Stimulated activated naive CD8-positive, alpha-beta T cell treated with anti-CD3 and anti-CD28 coated beads, Interleukin-15, amount 100 ng/mL, for 72 hours (primary cell): ENCODE data around the gene OR52D1.

Experiments
- ATAC-seq: fragments of 150-1000 bp; cut with Tn5 transposase; 2 replicates; pipeline ENCODE4 v1.10.0; 2021; ENCODE audit warnings: mild to moderate bottlenecking, moderate library complexity
- DNase-seq, 2 donors: peaks; one replicate each; pipeline ENCODE4 v3.0.0; 2021 to 2022
- H3K27ac Mint-ChIP-seq, 2 donors: one replicate each; pipeline ENCODE4 v1.8.0; 2022; ENCODE audit warnings: mild to moderate bottlenecking in 2 of 2, mixed read lengths in 2 of 2, moderate library complexity in 2 of 2
- H3K27me3 Mint-ChIP-seq: one replicate; pipeline ENCODE4 v1.8.0; 2022; ENCODE audit warnings: mixed read lengths
- H3K4me1 Mint-ChIP-seq: one replicate; pipeline ENCODE4 v1.8.0; 2022; ENCODE audit warnings: mild to moderate bottlenecking, mixed read lengths
- H3K4me3 Mint-ChIP-seq, 2 donors: one replicate each; pipeline ENCODE4 v1.8.0; 2022; ENCODE audit warnings: mild to moderate bottlenecking in 2 of 2, mixed read lengths in 2 of 2, moderate library complexity in 1 of 2
- H3K9me3 Mint-ChIP-seq, 2 donors: one replicate each; pipeline ENCODE4 v1.8.0; 2022; ENCODE audit warnings: mixed read lengths in 2 of 2

Gene OR52D1

DNA sequence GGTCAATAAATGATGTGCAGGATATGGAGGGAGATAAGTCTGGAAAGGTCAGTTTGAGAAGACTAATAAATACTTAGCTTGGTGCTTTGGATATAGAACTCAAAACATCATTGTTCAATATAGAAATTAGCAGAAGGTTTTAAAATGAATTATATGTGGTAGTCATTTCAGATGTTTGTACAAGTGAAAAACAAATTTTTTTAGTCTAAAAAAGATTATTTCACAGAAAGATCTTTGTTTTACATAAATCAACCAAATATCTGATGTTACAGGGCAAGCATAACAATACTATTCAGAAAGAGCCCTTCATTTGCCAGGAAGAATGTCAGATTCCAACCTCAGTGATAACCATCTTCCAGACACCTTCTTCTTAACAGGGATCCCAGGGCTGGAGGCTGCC is at the start of gene OR52D1:
Gene OR52D1 (plus strand): TSS at position 301 of the 400 bp plus-strand sequence. CDS start 22 bp downstream, at position 323.
- no peaks in the 10 kb centered on the region for H3K9me3 Mint-ChIP-seq
- peaks cover 14% of the 10 kb centered on the region for H3K27me3 Mint-ChIP-seq
- no peak within 1 kb of the TSS for H3K27ac Mint-ChIP-seq
- DNase-seq (no peak), ATAC-seq (no peak)
- H3K4me1 Mint-ChIP-seq = peaks cover 6% of the 10 kb centered on the region
- no peak within 1 kb of the TSS for H3K4me3 Mint-ChIP-seq

DNA sequence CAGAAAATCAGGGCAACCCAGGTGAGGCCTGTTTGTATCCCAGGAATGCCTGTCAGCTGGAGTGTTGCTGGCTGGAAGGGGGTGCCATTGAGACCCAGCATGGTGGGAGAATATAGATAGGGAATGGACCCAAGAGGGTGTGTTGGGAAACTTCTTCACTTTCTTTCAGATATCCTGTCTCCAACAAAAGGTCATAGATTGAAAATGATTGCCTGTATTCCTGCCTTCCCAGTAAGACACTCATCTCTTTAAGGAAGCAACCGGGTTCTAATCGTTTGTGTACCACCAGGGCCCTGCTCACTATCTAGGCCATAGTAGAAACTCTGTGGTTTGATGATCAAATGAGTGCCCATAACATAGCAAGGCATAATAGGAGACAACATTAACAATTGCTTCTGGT is 47.1 kb upstream of the OR52D1 start, which contains the start of gene OR51I1:
Gene OR51I1 (minus strand): TSS at position 101 of the 400 bp plus-strand sequence. CDS start 0 bp downstream, at position 101.
- H3K27ac Mint-ChIP-seq = no peak within 1 kb of the TSS
- ATAC-seq = no peak
- no peak for DNase-seq
- no peak within 1 kb of the TSS for H3K4me3 Mint-ChIP-seq
- no peaks in the 10 kb centered on the region for H3K9me3 Mint-ChIP-seq
- no peaks in the 10 kb centered on the region for H3K4me1 Mint-ChIP-seq
- peaks cover 18% of the 10 kb centered on the region for H3K27me3 Mint-ChIP-seq

DNA sequence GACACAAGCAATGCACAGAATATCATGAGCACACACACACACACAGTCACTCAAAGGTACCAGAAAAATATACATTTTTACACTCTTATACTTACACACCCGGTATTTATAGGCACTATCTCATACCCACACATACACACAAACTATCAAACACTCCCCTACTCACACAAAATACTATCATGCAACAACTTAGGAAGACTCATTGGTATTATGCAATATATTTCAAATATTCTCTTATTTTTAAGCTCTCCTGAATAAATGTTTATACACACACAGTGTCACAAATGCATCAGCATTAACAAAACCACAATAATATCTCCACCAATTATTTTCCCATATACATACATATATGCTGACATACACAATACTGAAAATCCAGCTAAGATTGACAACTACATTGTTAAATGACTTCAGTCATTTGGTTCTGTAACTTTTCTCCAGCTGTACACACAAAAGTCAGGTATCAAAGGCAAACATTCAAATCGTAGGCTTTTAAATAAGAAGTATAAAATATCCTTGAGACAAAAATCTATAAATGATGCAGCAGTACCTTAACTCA is 44.6 kb upstream of the OR52D1 start:
- Mint-ChIP-seq H3K27ac (no peak overlapping the region), H3K4me1 (no peaks in the 10 kb centered on the region), H3K4me3 (no peak overlapping the region), H3K27me3 (peaks cover 18% of the 10 kb centered on the region), H3K9me3 (no peaks in the 10 kb centered on the region)
- no peak for ATAC-seq
- DNase-seq = no peak

DNA sequence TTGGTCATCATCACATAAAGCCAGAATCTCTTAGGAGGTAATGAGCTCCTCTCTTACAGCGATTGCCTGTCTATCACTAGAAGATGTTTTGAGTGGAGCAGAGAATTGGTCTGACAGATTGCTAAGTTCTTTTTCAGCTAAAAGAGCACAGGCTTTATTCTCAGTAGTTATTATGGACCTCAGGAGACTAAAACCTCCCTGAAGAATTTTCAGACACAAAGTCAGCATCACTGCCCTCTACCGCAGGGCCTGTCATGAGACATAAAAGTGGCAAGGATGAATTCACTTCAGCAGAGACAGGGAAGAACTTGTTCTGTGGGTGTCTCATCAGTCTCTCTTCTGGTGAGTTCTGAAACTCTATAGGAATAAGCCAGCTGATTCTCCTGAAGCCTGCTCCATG is 39.5 kb upstream of the OR52D1 start, which contains the start of gene OR51I2:
Gene OR51I2 (plus strand): TSS at position 301 of the 400 bp plus-strand sequence. CDS start 4,166 bp downstream, outside the sequence.
- Mint-ChIP-seq H3K27ac (no peak within 1 kb of the TSS), H3K4me3 (no peak within 1 kb of the TSS), H3K9me3 (no peaks in the 10 kb centered on the region), H3K4me1 (no peaks in the 10 kb centered on the region), H3K27me3 (peaks cover 5% of the 10 kb centered on the region)
- DNase-seq = no peak
- no peak for ATAC-seq

DNA sequence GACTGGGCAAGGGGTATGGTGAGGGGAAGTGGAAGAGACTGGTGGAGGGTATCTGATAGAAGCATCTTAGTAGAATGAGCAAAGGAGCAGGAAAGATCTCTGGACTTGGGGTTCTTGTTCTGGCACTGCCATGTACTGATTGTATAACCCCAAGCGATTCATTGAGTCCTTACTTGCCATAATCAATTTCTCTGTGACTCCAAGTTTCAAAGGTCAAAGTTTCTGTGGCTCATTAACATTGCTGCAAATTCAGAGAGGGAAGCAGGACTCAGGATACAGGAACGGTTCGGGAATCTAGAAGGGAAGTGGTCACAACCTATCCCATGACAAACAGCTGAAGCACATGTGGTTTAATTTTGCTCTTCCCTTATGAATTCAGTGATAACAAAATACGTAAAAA is 39.1 kb upstream of the OR52D1 start:
- Mint-ChIP-seq H3K27ac (no peak overlapping the region), H3K27me3 (peaks cover 1% of the 10 kb centered on the region)

DNA sequence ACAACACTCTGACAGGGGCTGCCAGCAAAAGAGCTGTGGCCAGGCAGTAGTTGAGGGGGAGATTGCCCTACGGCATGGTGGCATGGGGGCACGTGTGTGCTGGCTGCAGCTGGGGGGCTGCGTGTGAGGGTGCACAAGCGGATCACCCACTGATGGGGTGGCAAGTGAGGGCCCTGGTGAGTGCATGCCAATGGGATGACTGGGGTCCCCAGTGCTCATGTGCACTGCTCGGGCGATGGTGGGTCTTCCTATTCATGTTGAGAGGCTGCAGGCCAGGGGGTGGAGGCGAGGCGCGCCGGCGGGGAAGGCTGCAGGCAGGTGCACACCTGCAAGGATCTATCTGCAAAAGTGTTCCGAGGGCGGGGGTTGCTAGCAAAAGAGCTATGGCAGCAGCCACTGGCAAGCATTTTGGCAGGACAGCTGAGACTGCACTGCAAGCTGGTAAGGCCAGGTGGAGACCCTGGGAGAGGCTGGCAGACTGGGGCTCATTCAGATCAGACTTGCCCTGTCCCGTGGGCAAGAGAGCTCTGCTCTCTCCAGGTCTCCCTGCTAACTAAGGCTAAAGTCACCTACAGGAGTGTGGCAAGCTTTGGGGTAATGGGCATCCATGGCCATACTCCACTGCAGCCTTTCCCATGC is 27.4 kb upstream of the OR52D1 start:
- H3K4me1 Mint-ChIP-seq = peaks cover 5% of the 10 kb centered on the region
- H3K27ac Mint-ChIP-seq = no peak overlapping the region
- no peak overlapping the region for H3K4me3 Mint-ChIP-seq
- ATAC-seq = peak; percentile 35
- peaks cover 0 to 8% of the 10 kb centered on the region in 2 donors for H3K9me3 Mint-ChIP-seq
- peaks cover 7% of the 10 kb centered on the region for H3K27me3 Mint-ChIP-seq
- DNase-seq = no peak

More for the DNA sequence above, 39.1 kb upstream of the OR52D1 start:
- Mint-ChIP-seq H3K4me1 (no peaks in the 10 kb centered on the region), H3K4me3 (no peak overlapping the region), H3K9me3 (no peaks in the 10 kb centered on the region)
- ATAC-seq (no peak), DNase-seq (no peak)

DNA sequence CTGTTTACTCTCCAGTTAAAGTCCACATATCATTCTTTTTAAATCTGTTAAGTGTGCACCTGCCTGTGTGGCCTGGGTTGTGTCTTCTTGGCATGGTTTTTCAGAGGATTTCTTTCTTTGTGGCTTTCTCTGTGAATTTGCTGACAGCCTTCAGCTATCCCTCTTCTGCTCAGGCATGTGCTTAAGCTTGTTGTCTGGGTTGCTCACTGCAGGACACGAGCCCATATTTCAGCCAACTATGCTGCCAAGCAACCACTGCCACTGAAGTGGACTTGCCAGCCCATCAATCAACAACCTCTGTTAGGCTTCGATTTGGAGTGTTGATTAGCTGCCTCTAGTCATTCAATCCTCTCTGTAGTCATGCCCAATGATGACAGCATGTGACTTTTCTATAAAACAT is 21.0 kb upstream of the OR52D1 start:
- Mint-ChIP-seq H3K4me1 (no peaks in the 10 kb centered on the region), H3K4me3 (no peak overlapping the region), H3K27ac (no peak overlapping the region), H3K27me3 (peaks cover 7% of the 10 kb centered on the region), H3K9me3 (no peaks in the 10 kb centered on the region)
- ATAC-seq = no peak
- no peak for DNase-seq

DNA sequence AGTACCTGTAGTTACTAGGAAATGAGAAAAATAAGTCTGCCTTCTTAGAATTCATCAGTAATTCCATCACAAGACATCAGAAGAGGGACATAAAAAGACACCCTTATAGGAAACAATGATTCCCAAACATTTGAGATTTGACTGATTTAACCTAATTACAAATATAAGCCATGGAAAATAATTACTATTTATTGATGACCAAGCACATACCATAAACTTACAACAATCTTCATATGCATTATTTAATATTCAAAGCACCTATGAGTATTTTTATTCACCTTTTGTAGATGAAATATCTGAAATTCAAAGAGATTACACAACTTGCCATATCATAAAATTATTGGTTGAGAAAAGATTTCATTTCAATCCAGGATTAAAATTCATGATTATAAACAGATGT is 14.6 kb upstream of the OR52D1 start:
- DNase-seq (no peak), ATAC-seq (no peak)
- peaks cover 33% of the 10 kb centered on the region for H3K27me3 Mint-ChIP-seq
- no peaks in the 10 kb centered on the region for H3K9me3 Mint-ChIP-seq
- peaks cover 5% of the 10 kb centered on the region for H3K4me1 Mint-ChIP-seq
- H3K4me3 Mint-ChIP-seq = no peak overlapping the region
- H3K27ac Mint-ChIP-seq = no peak overlapping the region

DNA sequence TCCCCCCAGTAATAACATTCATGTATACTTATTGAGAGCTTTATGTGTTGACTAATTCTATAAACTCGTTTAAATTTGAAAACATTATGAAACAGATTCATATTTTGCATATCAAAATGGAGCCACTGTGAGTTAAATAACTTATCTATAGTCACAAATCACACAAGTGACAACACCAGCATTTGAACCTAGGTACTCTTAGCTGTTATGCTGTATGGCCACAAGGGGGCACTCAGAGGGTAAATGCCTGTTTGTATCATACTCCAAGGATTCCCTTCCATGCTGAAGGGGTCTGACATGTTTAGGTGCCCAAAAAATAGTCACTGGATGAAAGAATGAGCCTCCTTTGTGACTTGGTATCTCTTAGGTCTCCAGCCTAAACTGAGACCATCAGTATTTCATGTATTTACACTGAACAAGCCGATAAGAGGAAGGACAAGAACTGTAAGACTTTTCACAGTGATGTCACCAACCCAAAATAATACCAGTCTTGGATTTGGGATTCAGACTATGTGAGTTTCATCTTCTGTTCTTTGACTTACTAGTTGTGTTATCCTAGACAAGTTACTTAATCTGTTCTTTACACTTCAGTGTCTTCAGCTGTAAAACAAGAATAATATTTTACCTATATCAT is 12.2 kb upstream of the OR52D1 start:
- DNase-seq (peak; percentile 19 to 29), ATAC-seq (peak; percentile 56)
- Mint-ChIP-seq H3K27ac (no peak overlapping the region), H3K4me1 (peaks cover 5% of the 10 kb centered on the region), H3K9me3 (no peaks in the 10 kb centered on the region), H3K4me3 (no peak overlapping the region), H3K27me3 (peaks cover 26% of the 10 kb centered on the region)

DNA sequence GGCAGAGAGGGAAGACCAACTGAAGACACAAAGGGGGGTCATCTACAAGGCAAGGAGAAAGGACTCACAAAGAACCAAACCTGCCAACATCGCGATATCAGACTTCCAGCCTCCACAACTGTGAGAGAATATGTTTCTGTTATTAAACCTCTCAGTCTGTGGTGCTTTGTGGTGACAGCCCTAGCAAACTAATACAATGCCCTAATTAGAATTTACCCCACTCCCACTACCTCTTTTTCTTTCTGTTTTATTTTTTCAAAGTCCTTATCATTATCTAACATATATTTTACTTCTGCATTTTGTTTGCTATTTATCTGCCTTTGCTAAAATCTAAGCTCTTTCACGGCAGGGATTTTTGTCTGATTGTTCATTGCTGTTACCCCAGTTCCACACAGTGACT is 2.5 kb upstream of the OR52D1 start:
- ATAC-seq (no peak), DNase-seq (no peak)
- H3K27me3 Mint-ChIP-seq = peaks cover 9% of the 10 kb centered on the region
- H3K9me3 Mint-ChIP-seq = no peaks in the 10 kb centered on the region
- no peak overlapping the region for H3K27ac Mint-ChIP-seq
- peaks cover 6% of the 10 kb centered on the region for H3K4me1 Mint-ChIP-seq
- H3K4me3 Mint-ChIP-seq = no peak overlapping the region

DNA sequence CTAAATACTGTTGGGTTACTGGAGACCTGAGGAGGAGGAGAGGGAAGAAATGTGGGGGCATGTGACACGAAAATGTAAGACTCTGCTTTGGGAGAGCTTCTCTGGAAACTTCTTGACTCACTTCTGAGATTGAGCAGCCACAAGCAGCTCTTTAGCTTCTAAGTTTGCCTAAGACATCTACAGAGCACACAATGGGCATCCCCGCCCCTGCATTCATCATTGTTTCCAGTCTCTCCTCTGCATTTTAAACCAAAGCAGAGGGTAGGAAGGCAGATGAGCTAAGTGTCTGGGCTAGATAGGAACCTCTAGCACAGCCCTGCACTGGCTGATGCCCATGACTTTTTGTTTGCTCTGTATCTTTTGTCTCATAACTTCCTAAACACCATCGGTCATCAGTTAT is 2.1 kb upstream of the OR52D1 start:
- no peaks in the 10 kb centered on the region for H3K9me3 Mint-ChIP-seq
- DNase-seq (no peak), ATAC-seq (no peak)
- H3K4me3 Mint-ChIP-seq = no peak overlapping the region
- H3K4me1 Mint-ChIP-seq = peaks cover 6% of the 10 kb centered on the region
- H3K27ac Mint-ChIP-seq = no peak overlapping the region
- peaks cover 13% of the 10 kb centered on the region for H3K27me3 Mint-ChIP-seq

DNA sequence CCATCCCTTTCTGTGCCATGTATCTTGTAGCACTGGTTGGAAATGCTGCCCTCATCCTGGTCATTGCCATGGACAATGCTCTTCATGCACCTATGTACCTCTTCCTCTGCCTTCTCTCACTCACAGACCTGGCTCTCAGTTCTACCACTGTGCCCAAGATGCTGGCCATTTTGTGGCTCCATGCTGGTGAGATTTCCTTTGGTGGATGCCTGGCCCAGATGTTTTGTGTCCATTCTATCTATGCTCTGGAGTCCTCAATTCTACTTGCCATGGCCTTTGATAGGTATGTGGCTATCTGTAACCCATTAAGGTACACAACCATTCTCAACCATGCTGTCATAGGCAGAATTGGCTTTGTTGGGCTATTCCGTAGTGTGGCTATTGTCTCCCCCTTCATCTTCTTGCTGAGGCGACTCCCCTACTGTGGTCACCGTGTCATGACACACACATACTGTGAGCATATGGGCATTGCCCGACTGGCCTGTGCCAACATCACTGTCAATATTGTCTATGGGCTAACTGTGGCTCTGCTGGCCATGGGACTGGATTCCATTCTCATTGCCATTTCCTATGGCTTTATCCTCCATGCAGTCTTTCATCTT is 414 bp downstream of the OR52D1 start:
- DNase-seq (no peak), ATAC-seq (no peak)
- Mint-ChIP-seq H3K4me3 (no peak overlapping the region), H3K27ac (no peak overlapping the region), H3K9me3 (no peaks in the 10 kb centered on the region), H3K27me3 (peaks cover 14% of the 10 kb centered on the region), H3K4me1 (peaks cover 6% of the 10 kb centered on the region)

DNA sequence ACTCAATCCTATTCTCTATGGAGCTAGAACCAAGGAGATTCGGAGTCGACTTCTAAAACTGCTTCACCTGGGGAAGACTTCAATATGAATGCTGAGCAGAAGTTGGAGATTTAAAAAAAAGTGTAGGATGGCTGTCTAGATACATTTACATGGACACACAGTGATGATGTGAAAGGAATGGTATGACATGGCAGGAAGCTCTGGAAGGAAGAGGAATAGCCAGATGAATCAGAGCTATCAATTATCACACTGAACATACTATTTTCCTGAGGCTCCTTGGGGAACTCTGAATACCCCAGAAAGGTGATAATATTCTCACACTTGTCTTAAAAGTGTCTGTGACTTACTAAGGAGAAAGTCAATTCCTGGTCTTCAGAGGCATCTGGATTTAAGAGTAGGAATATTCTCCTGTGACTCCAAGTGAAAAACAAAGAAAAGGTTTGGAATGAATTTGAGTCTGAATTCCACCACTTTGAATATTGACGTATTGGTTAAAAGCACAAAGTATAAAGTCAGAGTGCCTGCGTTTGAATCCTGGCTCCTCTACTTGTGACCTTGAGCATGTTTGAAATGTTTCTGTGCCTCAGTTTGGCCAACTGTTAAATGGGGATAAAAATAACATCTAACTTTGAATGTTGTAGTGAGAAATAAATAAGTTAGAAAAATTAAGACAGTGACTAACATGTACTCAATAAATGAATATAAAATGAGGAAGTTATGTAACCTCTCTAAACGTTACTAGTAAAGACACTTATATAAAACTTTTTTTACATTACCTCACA is 1.3 kb downstream of the OR52D1 start:
- Mint-ChIP-seq H3K4me3 (no peak overlapping the region), H3K27ac (no peak overlapping the region), H3K4me1 (peaks cover 6% of the 10 kb centered on the region), H3K9me3 (no peaks in the 10 kb centered on the region), H3K27me3 (peaks cover 14% of the 10 kb centered on the region)
- DNase-seq = no peak
- no peak for ATAC-seq

DNA sequence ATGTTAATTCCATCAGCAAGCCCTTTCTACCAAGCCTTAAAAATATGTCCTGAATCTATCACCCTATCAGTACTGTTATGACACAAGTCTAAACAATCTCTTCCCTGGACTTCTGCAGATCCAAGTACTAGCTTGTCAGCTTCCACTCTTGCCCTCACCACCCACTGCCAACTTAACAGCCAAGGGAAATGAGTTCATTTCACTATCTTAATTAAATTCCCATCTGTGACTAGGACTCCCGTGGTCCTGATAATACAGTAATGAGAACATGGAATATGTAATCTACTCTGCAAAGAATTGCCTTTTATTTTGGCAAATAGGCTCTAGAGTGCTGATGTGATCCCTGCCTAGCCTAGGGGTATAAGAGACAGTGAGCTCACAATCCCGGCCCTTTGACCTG is 11.2 kb downstream of the OR52D1 start:
- Mint-ChIP-seq H3K4me3 (no peak overlapping the region), H3K9me3 (no peaks in the 10 kb centered on the region), H3K27ac (no peak overlapping the region), H3K27me3 (no peaks in the 10 kb centered on the region), H3K4me1 (no peaks in the 10 kb centered on the region)
- DNase-seq (no peak), ATAC-seq (no peak)

DNA sequence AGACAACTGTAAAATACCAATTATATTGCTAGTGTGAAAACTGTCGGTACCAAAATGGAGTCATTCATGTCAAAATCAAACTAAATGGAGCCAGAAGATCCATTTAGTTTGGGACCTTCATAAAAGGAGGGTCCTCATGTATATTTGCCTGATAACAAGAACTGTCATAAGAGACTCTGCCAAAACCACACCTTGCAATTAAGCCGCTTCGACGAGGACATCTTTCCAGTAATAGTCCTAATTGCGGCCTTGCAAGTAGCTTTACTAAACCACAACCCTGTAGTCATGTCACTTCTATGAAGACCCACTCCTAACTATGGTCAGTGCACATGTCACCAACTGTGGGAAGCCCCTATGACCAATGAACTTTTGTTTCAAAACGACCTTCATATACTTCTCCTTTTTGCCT is 11.9 kb downstream of the OR52D1 start:
- H3K4me3 Mint-ChIP-seq = no peak overlapping the region
- H3K9me3 Mint-ChIP-seq = no peaks in the 10 kb centered on the region
- ATAC-seq (no peak), DNase-seq (no peak)
- no peaks in the 10 kb centered on the region for H3K27me3 Mint-ChIP-seq
- no peak overlapping the region for H3K27ac Mint-ChIP-seq
- H3K4me1 Mint-ChIP-seq = no peaks in the 10 kb centered on the region
